ENCODE measurements around the gene CERS6. TPM values are rescaled to one million over a fixed set of nuclear protein-coding genes. Genes with fewer than 3 reads are reported as not detected.

CERS6 gene
- total and polyA plus RNA-seq, 10 of the 15 experiments (the other 5 are each of a cell fraction or from before 2014, with no cell fraction given): 1.3 to 20.4 (median 14.1) TPM

- Histone ChIP-seq H3K79me2 (ENCODE audit: control insufficient read depth, insufficient read depth, low read length) (peaks cover 1% of the 10 kb centered on the region), H3K27me3 (replicated peaks in 1 of 2; ENCODE audit: control insufficient read depth in 2 of 2, insufficient read depth in 2 of 2, low read length in 1 of 2) (no peaks in the 10 kb centered on the region), H3K4me1 (ENCODE audit: control insufficient read depth, insufficient read depth, low read length) (no peaks in the 10 kb centered on the region), H4K20me1 (ENCODE audit: control insufficient read depth, insufficient read depth) (no peaks in the 10 kb centered on the region), H3K4me2 (ENCODE audit: control insufficient read depth, insufficient read depth) (no peak overlapping the region), H3K27ac (ENCODE audit: control insufficient read depth, insufficient read depth) (no peak overlapping the region), H3K9me3 (replicated peaks; ENCODE audit: control insufficient read depth, insufficient read depth, low read length) (peaks cover 5% of the 10 kb centered on the region), H3K9ac (ENCODE audit: control insufficient read depth, insufficient read depth, low read length) (no peak overlapping the region), H2AFZ (ENCODE audit: control insufficient read depth, low read depth, low read length) (no peak overlapping the region), H3K4me3 (no peak overlapping the region), H3K36me3 (ENCODE audit: control insufficient read depth in 2 of 2, insufficient read depth in 2 of 2, low read length in 1 of 2) (no peaks in the 10 kb centered on the region)
- RAD21 ChIA-PET (ENCODE audit: unreplicated experiment): no interaction called here
- WGBS (ENCODE audit: insufficient coverage, insufficient replicate concordance, low lambda C conversion rate, missing lambda C conversion rate): 98% methylated on average over 4 of the region's 4 CpGs
- FAIRE-seq (no peak), ATAC-seq (no peak), DNase-seq (ENCODE audit: low read depth, low spot score) (no peak)
- BruUV-seq (replicated peaks): no TSS peak
- no peak for TF ChIP-seq RELB (IDR thresholded peaks at IDR 0.05; ENCODE audit: low read depth)
- no peak for TF ChIP-seq ZNF217 (IDR thresholded peaks at IDR 0.05)
- TF ChIP-seq EED (IDR thresholded peaks at IDR 0.05; ENCODE audit: low read depth): no peak
- TF ChIP-seq CBX3 (IDR thresholded peaks at IDR 0.05; ENCODE audit: borderline replicate concordance, low read depth): no peak
- TF ChIP-seq YY1 (IDR thresholded peaks at IDR 0.05; ENCODE audit: low read depth, low read length): no peak
- TF ChIP-seq RCOR1 (conservative IDR thresholded peaks at IDR 0.05; ENCODE audit: low read depth, low read length): no peak
- SMC1A ChIA-PET (ENCODE audit: uncharacterized antibody, unreplicated experiment): no interaction called here
- POLR2A ChIA-PET: no interaction called here
- in situ Hi-C loops (cut with MboI) (no loop called here), intact Hi-C loops (cut with micrococcal nuclease; ENCODE audit: unreplicated experiment) (no loop called here)
- CTCF ChIA-PET: interaction anchor here (0.6 to 1.3 kb wide), 2 partner anchors 8 to 10 kb away, joined by 3 read pairs; no protein-coding TSS in a partner anchor
Observed at GRCh38 chr2:168641636-168642035, 185.6 kb downstream of the CERS6 start.

- POLR2A ChIA-PET: no interaction called here
- in situ Hi-C loops (cut with MboI): no loop called here
- Histone ChIP-seq H3K9ac (ENCODE audit: control insufficient read depth, insufficient read depth, low read length) (no peak overlapping the region), H3K9me3 (replicated peaks; ENCODE audit: control insufficient read depth, insufficient read depth, low read length) (peaks cover 5% of the 10 kb centered on the region), H3K4me2 (ENCODE audit: control insufficient read depth, insufficient read depth) (no peak overlapping the region), H3K4me3 (no peak overlapping the region), H3K36me3 (ENCODE audit: control insufficient read depth in 2 of 2, insufficient read depth in 2 of 2, low read length in 1 of 2) (no peaks in the 10 kb centered on the region), H3K27me3 (replicated peaks in 1 of 2; ENCODE audit: control insufficient read depth in 2 of 2, insufficient read depth in 2 of 2, low read length in 1 of 2) (no peaks in the 10 kb centered on the region), H2AFZ (ENCODE audit: control insufficient read depth, low read depth, low read length) (no peak overlapping the region), H3K79me2 (ENCODE audit: control insufficient read depth, insufficient read depth, low read length) (peaks cover 2% of the 10 kb centered on the region), H4K20me1 (ENCODE audit: control insufficient read depth, insufficient read depth) (no peaks in the 10 kb centered on the region), H3K27ac (ENCODE audit: control insufficient read depth, insufficient read depth) (no peak overlapping the region), H3K4me1 (ENCODE audit: control insufficient read depth, insufficient read depth, low read length) (no peaks in the 10 kb centered on the region)
- RAD21 ChIA-PET (ENCODE audit: unreplicated experiment): no interaction called here
- FAIRE-seq: no peak
- no peak for DNase-seq (ENCODE audit: low read depth, low spot score)
- intact Hi-C loops (cut with micrococcal nuclease; ENCODE audit: unreplicated experiment): no loop called here
- no peak for ATAC-seq
- SMC1A ChIA-PET (ENCODE audit: uncharacterized antibody, unreplicated experiment): interaction anchor here (0.5 kb wide), 1 partner anchor 20 kb away, joined by 3 read pairs; no protein-coding TSS in a partner anchor
- WGBS (ENCODE audit: insufficient coverage, insufficient replicate concordance, low lambda C conversion rate, missing lambda C conversion rate): 79% methylated on average over 6 of the region's 6 CpGs
- BruUV-seq (replicated peaks): no TSS peak
- CTCF ChIA-PET: interaction anchor here (1.3 to 1.5 kb wide), 2 partner anchors 9 to 10 kb away, joined by 3 to 4 read pairs; no protein-coding TSS in a partner anchor
- TF ChIP-seq E4F1 (IDR thresholded peaks at IDR 0.05; ENCODE audit: borderline replicate concordance, partially characterized antibody) (no peak), ZNF592 (IDR thresholded peaks at IDR 0.05) (no peak), SUZ12 (IDR thresholded peaks at IDR 0.05; ENCODE audit: unreplicated experiment) (no peak), HDAC2 (IDR thresholded peaks at IDR 0.05) (no peak), DPF2 (IDR thresholded peaks at IDR 0.05) (no peak)
Observed at GRCh38 chr2:168642873-168643272, 186.8 kb downstream of the CERS6 start.

Measured in GM12878 (cell line).